GM12878 (cell line): Measurements from ENCODE around the gene CREBBP. TPM values are rescaled to one million over a fixed set of nuclear protein-coding genes. Genes with fewer than 3 reads are reported as not detected.

Experiments used
- ATAC-seq: fragments of 200-7000 bp; cut with Tn5 transposase; 3 replicates; pipeline ENCODE4 v1.9.1; 2020; ENCODE audit warnings: mild to moderate bottlenecking, moderate library complexity
- BruUV-seq: library from RNA; stranded (reverse); fragments of 400-500 nt; replicated peaks from 2 replicates; lab custom pipeline; 2021; lab: Mats Ljungman, UMichigan
- CTCF ChIA-PET: fragments of 300-600 bp; sonication (Branson Sonifier 250); formaldehyde crosslinking; extraction: SDS; loops from one replicate; lab custom pipeline; 2021; ENCODE audit warnings: inconsistent platforms; lab: Yijun Ruan, JAX
- POLR2A ChIA-PET: fragments of 350-600 bp; formaldehyde crosslinking; extraction: SDS; loops from one replicate; lab custom pipeline; 2021; ENCODE audit warnings: inconsistent platforms; lab: Charles Lee
- RAD21 ChIA-PET: fragments of 300-600 bp; sonication (Branson Sonifier 250); formaldehyde crosslinking; loops from one replicate; lab custom pipeline; 2023; ENCODE audit warnings: antibody characterized with exemption; ENCODE audit not compliant: unreplicated experiment; lab: Charles Lee
- SMC1A ChIA-PET: fragments of 300-600 bp; sonication (Branson Sonifier 250); formaldehyde crosslinking; loops from one replicate; lab custom pipeline; 2023; ENCODE audit not compliant: unreplicated experiment, uncharacterized antibody; lab: Charles Lee
- DNase-seq: peaks from one replicate; pipeline ENCODE4 v3.0.0-alpha.2; 2011; ENCODE audit warnings: low read depth, low spot score
- FAIRE-seq: peaks from 3 replicates; lab custom pipeline; 2011; peaks lifted over from hg19 to GRCh38; lab: Jason Lieb, UNC
- H2AFZ ChIP-seq: 2 replicates; pipeline ENCODE4 v1.6.0; 2011; ENCODE audit warnings: low read depth, low read length, control low read depth; ENCODE audit not compliant: control insufficient read depth
- H3K27ac ChIP-seq: 2 replicates; pipeline ENCODE4 v1.5.1; 2011; ENCODE audit warnings: control low read depth; ENCODE audit not compliant: control insufficient read depth, insufficient read depth
- H3K27me3 ChIP-seq, 2 experiments: replicated peaks in 1 of 2; 2 replicates each; pipeline versions ENCODE4 v1.6.0 to v1.6.1; 2011; ENCODE audit warnings: low read length in 1 of 2; ENCODE audit not compliant: control insufficient read depth in 2 of 2, insufficient read depth in 2 of 2
- H3K36me3 ChIP-seq, 2 experiments: 2 replicates each; pipeline ENCODE4 v1.5.1; 2011; ENCODE audit warnings: low read length in 1 of 2; ENCODE audit not compliant: control insufficient read depth in 2 of 2, insufficient read depth in 2 of 2
- H3K4me1 ChIP-seq: 2 replicates; pipeline ENCODE4 v1.6.1; 2011; ENCODE audit warnings: mild to moderate bottlenecking, low read length, moderate library complexity, mixed read lengths; ENCODE audit not compliant: control insufficient read depth, insufficient read depth
- H3K4me2 ChIP-seq: 2 replicates; pipeline ENCODE4 v1.6.0; 2011; ENCODE audit warnings: control low read depth; ENCODE audit not compliant: control insufficient read depth, insufficient read depth
- H3K4me3 ChIP-seq: fragments of 200-600 bp; sonication (generic); 2 replicates; pipeline ENCODE4 v1.5.1; 2016
- H3K79me2 ChIP-seq: 2 replicates; pipeline ENCODE4 v1.6.0; 2011; ENCODE audit warnings: low read length; ENCODE audit not compliant: control insufficient read depth, insufficient read depth
- H3K9ac ChIP-seq: 2 replicates; pipeline ENCODE4 v1.8.0; 2011; ENCODE audit warnings: low read length, control low read depth, mixed read lengths; ENCODE audit not compliant: control insufficient read depth, insufficient read depth
- H3K9me3 ChIP-seq: replicated peaks from 3 replicates; pipeline ENCODE4 v1.5.1; 2011; ENCODE audit warnings: mild to moderate bottlenecking, low read length; ENCODE audit not compliant: control insufficient read depth, insufficient read depth
- H4K20me1 ChIP-seq: 2 replicates; pipeline ENCODE4 v1.6.0; 2011; ENCODE audit not compliant: control insufficient read depth, insufficient read depth
- KDM1A ChIP-seq: fragments of 200-600 bp; sonication (generic); IDR thresholded peaks from 2 replicates; pipeline ENCODE4 v1.6.1; 2016; ENCODE audit warnings: borderline replicate concordance
- KLF5 ChIP-seq: fragments of 450-650 bp; IDR thresholded peaks from 2 replicates; pipeline ENCODE4 v1.6.1; 2014; ENCODE audit warnings: mild to moderate bottlenecking; ENCODE audit not compliant: partially characterized antibody
- POLR2AphosphoS2 ChIP-seq: IDR thresholded peaks from 2 replicates; pipeline ENCODE4 v1.6.1; 2011; ENCODE audit warnings: low read depth, mild to moderate bottlenecking, low read length, improper control_type of control experiment, moderate library complexity
- RAD51 ChIP-seq: fragments of 450-650 bp; IDR thresholded peaks from 2 replicates; pipeline ENCODE4 v1.6.1; 2016; ENCODE audit warnings: moderate library complexity, mild to moderate bottlenecking, inconsistent platforms
- RFX5 ChIP-seq: IDR thresholded peaks from 2 replicates; pipeline ENCODE4 v1.6.1; 2011; ENCODE audit warnings: low read depth, low read length, improper control_type of control experiment
- RUNX3 ChIP-seq: IDR thresholded peaks from 2 replicates; pipeline ENCODE4 v1.6.1; 2012; ENCODE audit warnings: low read length, inconsistent platforms
- SUZ12 ChIP-seq: fragments of 200-600 bp; sonication (generic); IDR thresholded peaks from one replicate; pipeline ENCODE4 v1.6.1; 2018; ENCODE audit warnings: antibody characterized with exemption, mild to moderate bottlenecking; ENCODE audit not compliant: unreplicated experiment
- TCF7 ChIP-seq: IDR thresholded peaks from 2 replicates; pipeline ENCODE4 v1.6.1; 2014; ENCODE audit warnings: antibody characterized with exemption, borderline replicate concordance
- ZNF24 ChIP-seq: fragments of 450-650 bp; IDR thresholded peaks from 2 replicates; pipeline ENCODE4 v1.6.1; 2017; ENCODE audit warnings: antibody characterized with exemption, mild to moderate bottlenecking
- WGBS: methylation state at CpG from one replicate; pipeline ENCODE4 v1.1.6; 2016; ENCODE audit warnings: low lambda C conversion rate; ENCODE audit not compliant: insufficient replicate concordance, insufficient coverage; ENCODE audit errors: missing lambda C conversion rate; 5-methylcytosine and 5-hydroxymethylcytosine counted together
- in situ Hi-C: fragments of 300-500 bp; cut with MboI; formaldehyde crosslinking; loops from 9 replicates; pipeline ENCODE4 v1.14.3; 2018; ENCODE audit warnings: mixed read lengths
- intact Hi-C: fragments of 100-400 bp; cut with micrococcal nuclease; formaldehyde crosslinking; loops from one replicate; pipeline ENCODE4 v1.14.2; 2022; ENCODE audit not compliant: unreplicated experiment
- polyA plus RNA-seq, 11 experiments: library from polyadenylated mRNA; depleted of rRNA in 4 of 11; unstranded in 6 of 11; stranded (reverse) in 5 of 11; fragments of >200 nt; fragmentation: Nextera tagmentation in 4 of 11; fragmentation: Illumina TruSeq in 1 of 11; extraction: Ambion mirVana in 4 of 11; extraction: Trizol in 1 of 11; gene quantifications; 1 replicate in 1 of 11; 2 replicates in 10 of 11; pipeline versions ENCODE4 v1.2.1 to v1.2.3, GENCODE V29; 2011 to 2016; ENCODE audit warnings: inconsistent platforms in 2 of 11, missing spikeins in 2 of 11, low read depth in 1 of 11
- total RNA-seq, 4 experiments: library from RNA; depleted of rRNA in 3 of 4; stranded (reverse); fragments of >200 nt in 3 of 4; fragmentation: Illumina TruSeq in 1 of 4; extraction: Trizol in 1 of 4; gene quantifications; 2 replicates each; pipeline versions ENCODE4 v1.2.1 to v1.2.3, GENCODE V29; 2013 to 2021
- TF ChIP-seq, protein P1 (sequence below): fragments of 450-650 bp; IDR thresholded peaks from 2 replicates; pipeline ENCODE4 v1.6.1; 2017; ENCODE audit warnings: mild to moderate bottlenecking, low read depth, inconsistent platforms; ENCODE audit not compliant: poor library complexity, severe bottlenecking

CREBBP gene
- total and polyA plus RNA-seq, 10 of the 15 experiments (the other 5 are each of a cell fraction or from before 2014, with no cell fraction given): 3.4 to 32.7 (median 7.9) TPM

GRCh38 chr16:3792472-3793012, 88.0 kb downstream of the CREBBP start:
- intact Hi-C loops (no loop called here), in situ Hi-C loops (no loop called here)
- H4K20me1 ChIP-seq: peaks cover 14% of the 10 kb centered on the region
- H3K27ac ChIP-seq: no peak overlapping the region
- CTCF ChIA-PET: no interaction called here
- SMC1A ChIA-PET: no interaction called here
- RAD21 ChIA-PET: no interaction called here
- no peak for TF ChIP-seq RUNX3
- TF ChIP-seq POLR2AphosphoS2: no peak
- TF ChIP-seq, protein P1, sequence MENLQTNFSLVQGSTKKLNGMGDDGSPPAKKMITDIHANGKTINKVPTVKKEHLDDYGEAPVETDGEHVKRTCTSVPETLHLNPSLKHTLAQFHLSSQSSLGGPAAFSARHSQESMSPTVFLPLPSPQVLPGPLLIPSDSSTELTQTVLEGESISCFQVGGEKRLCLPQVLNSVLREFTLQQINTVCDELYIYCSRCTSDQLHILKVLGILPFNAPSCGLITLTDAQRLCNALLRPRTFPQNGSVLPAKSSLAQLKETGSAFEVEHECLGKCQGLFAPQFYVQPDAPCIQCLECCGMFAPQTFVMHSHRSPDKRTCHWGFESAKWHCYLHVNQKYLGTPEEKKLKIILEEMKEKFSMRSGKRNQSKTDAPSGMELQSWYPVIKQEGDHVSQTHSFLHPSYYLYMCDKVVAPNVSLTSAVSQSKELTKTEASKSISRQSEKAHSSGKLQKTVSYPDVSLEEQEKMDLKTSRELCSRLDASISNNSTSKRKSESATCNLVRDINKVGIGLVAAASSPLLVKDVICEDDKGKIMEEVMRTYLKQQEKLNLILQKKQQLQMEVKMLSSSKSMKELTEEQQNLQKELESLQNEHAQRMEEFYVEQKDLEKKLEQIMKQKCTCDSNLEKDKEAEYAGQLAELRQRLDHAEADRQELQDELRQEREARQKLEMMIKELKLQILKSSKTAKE: no peak
- no peak for TF ChIP-seq TCF7
- TF ChIP-seq RFX5: no peak
- no peak for TF ChIP-seq ZNF24
- TF ChIP-seq KLF5: no peak
- no peak for TF ChIP-seq KDM1A
- TF ChIP-seq RAD51: no peak
- TF ChIP-seq SUZ12: no peak
- H2AFZ ChIP-seq: no peak overlapping the region
- H3K9me3 ChIP-seq: no peaks in the 10 kb centered on the region
- ATAC-seq: no peak
- POLR2A ChIA-PET: no interaction called here
- H3K4me2 ChIP-seq: no peak overlapping the region
- no peak for FAIRE-seq
- no peak overlapping the region for H3K9ac ChIP-seq
- H3K79me2 ChIP-seq: peaks cover 36% of the 10 kb centered on the region
- no peak overlapping the region for H3K4me3 ChIP-seq
- peaks cover 12 to 19% of the 10 kb centered on the region in 2 experiments; a peak in 3 of 4 replicates for H3K36me3 ChIP-seq
- DNase-seq: no peak
- peaks cover 41% of the 10 kb centered on the region for H3K4me1 ChIP-seq
- no TSS peak for BruUV-seq
- WGBS: 89% methylated on average over 12 of the region's 12 CpGs
- no peaks in the 10 kb centered on the region for H3K27me3 ChIP-seq
